ENCODE data around the gene PCP4. TPM values are rescaled to one million over a fixed set of nuclear protein-coding genes. Genes with fewer than 3 reads are reported as not detected.

The PCP4 gene
- total RNA-seq, 4 donors from 2014 or later, result 1.3 to 12.4 (median 1.7) TPM

- H3K4me3 ChIP-seq, result no peak overlapping the region
- 72% methylated on average over 5 of the region's 5 CpGs for WGBS
- no peaks in the 10 kb centered on the region for H3K9me3 ChIP-seq
- TF ChIP-seq CTCF (IDR thresholded peaks at IDR 0.05) (no peak), POLR2A (IDR thresholded peaks at IDR 0.05) (no peak), EP300 (IDR thresholded peaks at IDR 0.05) (no peak), POLR2AphosphoS5 (IDR thresholded peaks at IDR 0.05) (no peak)
- no peaks in the 10 kb centered on the region for H3K36me3 ChIP-seq
- no peaks in the 10 kb centered on the region for H3K4me1 ChIP-seq
- no peaks in the 10 kb centered on the region for H3K27me3 ChIP-seq
- DNase-seq (ENCODE audit: low spot score in 2 of 2), result no peak
- no peak overlapping the region for H3K27ac ChIP-seq
Measured at GRCh38 chr21:39852021-39852721, 15.1 kb upstream of the PCP4 start.

GRCh38 chr21:39852726-39853500, 14.3 kb upstream of the PCP4 start:
- no peak overlapping the region for H3K4me3 ChIP-seq
- no peak for TF ChIP-seq POLR2A (IDR thresholded peaks at IDR 0.05)
- no peak for TF ChIP-seq EP300 (IDR thresholded peaks at IDR 0.05)
- TF ChIP-seq POLR2AphosphoS5 (IDR thresholded peaks at IDR 0.05), result no peak
- TF ChIP-seq CTCF (IDR thresholded peaks at IDR 0.05), result no peak
- H3K4me1 ChIP-seq, result no peaks in the 10 kb centered on the region
- DNase-seq (ENCODE audit: low spot score in 2 of 2), result no peak
- no peak overlapping the region for H3K27ac ChIP-seq
- no peaks in the 10 kb centered on the region for H3K27me3 ChIP-seq
- no peaks in the 10 kb centered on the region for H3K36me3 ChIP-seq
- no peaks in the 10 kb centered on the region for H3K9me3 ChIP-seq
- 93% methylated on average over 14 of the region's 14 CpGs for WGBS

GRCh38 chr21:39854572-39854971, 12.7 kb upstream of the PCP4 start:
- no peaks in the 10 kb centered on the region for H3K36me3 ChIP-seq
- 84% methylated on average over 6 of the region's 6 CpGs for WGBS
- no peak for DNase-seq (ENCODE audit: low spot score in 2 of 2)
- H3K27ac ChIP-seq, result no peak overlapping the region
- no peak for TF ChIP-seq POLR2A (IDR thresholded peaks at IDR 0.05)
- no peak for TF ChIP-seq EP300 (IDR thresholded peaks at IDR 0.05)
- TF ChIP-seq CTCF (IDR thresholded peaks at IDR 0.05), result no peak
- TF ChIP-seq POLR2AphosphoS5 (IDR thresholded peaks at IDR 0.05), result no peak
- H3K4me1 ChIP-seq, result no peaks in the 10 kb centered on the region
- H3K27me3 ChIP-seq, result no peaks in the 10 kb centered on the region
- no peaks in the 10 kb centered on the region for H3K9me3 ChIP-seq
- H3K4me3 ChIP-seq, result no peak overlapping the region

GRCh38 chr21:39855595-39855994, 11.6 kb upstream of the PCP4 start:
- Histone ChIP-seq H3K9me3 (no peaks in the 10 kb centered on the region), H3K27me3 (no peaks in the 10 kb centered on the region), H3K27ac (no peak overlapping the region), H3K36me3 (no peaks in the 10 kb centered on the region), H3K4me1 (no peaks in the 10 kb centered on the region), H3K4me3 (no peak overlapping the region)
- no peak for DNase-seq (ENCODE audit: low spot score in 2 of 2)
- TF ChIP-seq POLR2AphosphoS5 (IDR thresholded peaks at IDR 0.05) (no peak), EP300 (IDR thresholded peaks at IDR 0.05) (no peak), CTCF (IDR thresholded peaks at IDR 0.05) (no peak), POLR2A (IDR thresholded peaks at IDR 0.05) (no peak)
- 75% methylated on average over 4 of the region's 4 CpGs for WGBS

- Histone ChIP-seq H3K4me1 (no peaks in the 10 kb centered on the region), H3K9me3 (no peaks in the 10 kb centered on the region), H3K27ac (no peak overlapping the region), H3K27me3 (no peaks in the 10 kb centered on the region), H3K4me3 (no peak overlapping the region), H3K36me3 (no peaks in the 10 kb centered on the region)
- WGBS, result 88% methylated on average over 1 of the region's 1 CpG
- TF ChIP-seq CTCF (IDR thresholded peaks at IDR 0.05), result no peak
- TF ChIP-seq POLR2AphosphoS5 (IDR thresholded peaks at IDR 0.05), result no peak
- TF ChIP-seq POLR2A (IDR thresholded peaks at IDR 0.05), result no peak
- no peak for TF ChIP-seq EP300 (IDR thresholded peaks at IDR 0.05)
- no peak for DNase-seq (ENCODE audit: low spot score in 2 of 2)
Measured at GRCh38 chr21:39860600-39860999, 6.6 kb upstream of the PCP4 start.
